Right forelimb (tissue), 1 donor: ENCODE data around the gene EEF1E1.

Experiments
- DNase-seq: peaks from one replicate; pipeline ENCODE4 v3.0.0-alpha.2; 2018

Gene EEF1E1

GRCh38 chr6:8087870-8088754, 14.2 kb downstream of the EEF1E1 start:
- DNase-seq = no peak

DNA sequence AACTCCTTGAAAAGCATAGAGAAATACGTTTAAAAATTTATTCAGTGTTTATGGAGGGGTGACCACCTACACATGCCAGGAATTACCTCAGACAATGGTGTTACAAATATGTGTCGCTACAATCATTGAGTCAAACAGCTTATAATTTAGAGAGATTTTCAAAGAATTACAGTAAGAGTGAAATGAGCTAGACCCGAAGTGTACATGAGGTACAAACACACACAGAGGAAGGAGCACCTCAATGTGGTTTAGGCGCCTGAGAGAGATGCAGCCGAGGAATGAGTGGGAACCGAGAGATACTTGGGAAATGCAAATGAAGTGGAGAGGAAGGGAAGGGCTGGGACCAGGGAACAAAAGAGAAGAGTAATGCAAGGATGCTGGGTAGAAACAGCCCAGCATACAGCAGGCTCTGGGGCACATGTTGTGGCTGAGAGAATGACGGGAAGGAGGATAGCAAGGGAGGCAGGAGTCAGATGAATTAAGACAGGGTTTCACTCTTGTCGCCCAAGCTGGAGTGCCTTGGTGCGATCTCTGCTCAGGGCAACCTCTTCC, 15.5 kb downstream of the EEF1E1 start:
- no peak for DNase-seq

DNA sequence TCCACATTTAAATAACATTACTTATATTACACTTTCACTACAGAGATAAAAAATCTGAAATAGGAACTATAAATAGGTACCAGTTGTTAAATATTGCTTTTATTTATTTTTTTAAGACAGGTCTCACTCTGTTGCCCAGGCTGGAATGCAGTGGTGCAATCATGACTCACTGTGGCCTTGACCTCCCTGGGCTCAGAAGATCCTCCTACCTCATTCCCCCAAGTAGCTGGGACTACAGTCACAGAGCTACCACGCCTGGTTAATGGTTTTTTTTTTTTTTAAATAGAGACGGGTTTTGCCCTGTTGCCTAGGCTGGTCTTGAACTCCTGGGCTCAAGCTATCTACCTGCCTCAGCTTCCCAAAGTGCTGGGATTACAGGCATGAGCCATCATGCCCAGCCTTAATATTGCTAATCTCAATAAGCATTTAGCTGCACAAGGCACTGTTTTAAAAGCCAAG, 17.3 kb downstream of the EEF1E1 start:
- DNase-seq = no peak

GRCh38 chr6:8084586-8084985, 17.8 kb downstream of the EEF1E1 start:
- DNase-seq = no peak

DNA sequence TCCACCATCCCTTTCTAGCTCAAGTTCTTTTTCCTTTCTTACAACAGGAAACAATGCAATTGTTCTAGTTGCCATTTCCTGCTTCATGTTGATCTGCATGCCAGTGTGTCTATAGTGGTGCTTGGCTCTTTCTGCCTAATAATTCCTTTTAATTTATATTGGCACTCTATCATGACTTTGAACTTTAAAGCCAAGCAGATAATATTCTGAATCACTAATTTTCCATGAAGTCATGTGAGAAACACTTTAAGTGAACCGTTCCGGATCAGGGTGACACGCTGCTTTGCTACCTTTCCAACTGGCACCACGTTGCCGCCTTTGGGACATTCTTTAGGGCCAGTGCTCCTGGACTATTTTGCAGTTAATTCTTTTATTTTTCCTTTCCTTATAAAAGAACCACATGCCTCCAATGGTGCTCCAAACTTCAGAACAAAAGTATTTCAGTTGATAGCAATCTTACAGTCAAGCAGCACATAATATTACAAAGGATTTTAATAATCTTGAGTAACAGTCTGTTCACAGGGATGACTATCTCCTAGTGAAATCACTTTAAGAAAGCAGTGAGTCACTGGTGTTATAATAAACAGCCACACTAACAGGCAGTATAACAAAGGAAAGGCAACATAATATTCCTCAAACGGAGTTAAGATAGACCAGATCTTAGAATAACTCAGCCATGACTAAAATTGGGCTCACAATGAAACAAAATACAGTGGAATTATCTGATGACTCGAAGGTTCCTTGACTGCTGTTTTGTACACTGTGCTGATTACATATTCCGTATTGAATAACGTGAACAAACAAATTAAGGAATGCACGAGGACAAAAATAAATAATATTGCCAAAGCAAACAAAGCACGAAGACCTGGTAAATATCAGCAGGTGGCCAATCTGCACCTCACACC, 19.1 kb downstream of the EEF1E1 start:
- no peak for DNase-seq

DNA sequence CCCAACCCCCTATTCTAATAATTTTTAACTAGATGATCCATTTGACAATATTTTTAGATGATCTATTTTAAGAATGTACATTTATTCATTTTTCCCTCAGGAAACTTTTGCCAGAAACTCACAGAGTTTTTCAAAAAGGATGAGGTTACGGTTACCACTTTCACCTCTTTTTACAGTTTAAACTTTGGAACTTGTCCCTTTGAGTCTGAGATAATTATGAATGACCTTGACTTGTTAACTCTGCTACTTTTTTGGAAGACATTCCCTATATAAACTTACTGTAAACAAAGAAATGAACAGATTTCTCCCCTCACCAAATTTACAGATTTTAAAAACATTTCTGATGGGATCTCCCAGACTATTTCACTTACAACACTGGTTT, 19.8 kb downstream of the EEF1E1 start:
- no peak for DNase-seq

GRCh38 chr6:8080362-8081151, 21.8 kb downstream of the EEF1E1 start:
- no peak for DNase-seq

- no peak for DNase-seq
Measured at GRCh38 chr6:8079126-8079525, 23.2 kb downstream of the EEF1E1 start.

GRCh38 chr6:8077991-8078390, 24.4 kb downstream of the EEF1E1 start:
- no peak for DNase-seq

- no peak for DNase-seq
Measured at GRCh38 chr6:8075704-8076103, 26.6 kb downstream of the EEF1E1 start.

GRCh38 chr6:8075185-8075584, 27.2 kb downstream of the EEF1E1 start:
- DNase-seq = no peak

DNA sequence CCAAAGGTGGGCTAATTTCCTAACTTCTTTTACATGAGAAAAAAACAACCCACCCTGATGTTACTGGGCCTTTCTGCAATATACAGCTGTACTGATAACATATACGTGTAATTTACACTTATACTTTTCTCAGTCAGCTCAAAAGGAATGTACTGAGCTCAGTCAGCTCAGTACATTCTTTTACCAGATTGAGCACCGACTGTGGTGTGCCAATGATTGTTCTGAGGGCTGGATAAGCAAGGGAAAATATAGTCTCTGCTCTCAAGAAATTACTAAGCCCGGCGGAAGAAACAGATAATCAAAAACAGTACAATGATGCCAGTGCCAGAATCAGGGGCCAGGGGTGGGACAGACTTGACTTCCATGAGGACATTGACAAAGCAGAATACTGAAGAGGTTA, 28.1 kb downstream of the EEF1E1 start:
- no peak for DNase-seq

GRCh38 chr6:8073758-8074157, 28.6 kb downstream of the EEF1E1 start:
- no peak for DNase-seq

- DNase-seq = no peak
Measured at GRCh38 chr6:8070718-8071117, 31.6 kb downstream of the EEF1E1 start.

DNA sequence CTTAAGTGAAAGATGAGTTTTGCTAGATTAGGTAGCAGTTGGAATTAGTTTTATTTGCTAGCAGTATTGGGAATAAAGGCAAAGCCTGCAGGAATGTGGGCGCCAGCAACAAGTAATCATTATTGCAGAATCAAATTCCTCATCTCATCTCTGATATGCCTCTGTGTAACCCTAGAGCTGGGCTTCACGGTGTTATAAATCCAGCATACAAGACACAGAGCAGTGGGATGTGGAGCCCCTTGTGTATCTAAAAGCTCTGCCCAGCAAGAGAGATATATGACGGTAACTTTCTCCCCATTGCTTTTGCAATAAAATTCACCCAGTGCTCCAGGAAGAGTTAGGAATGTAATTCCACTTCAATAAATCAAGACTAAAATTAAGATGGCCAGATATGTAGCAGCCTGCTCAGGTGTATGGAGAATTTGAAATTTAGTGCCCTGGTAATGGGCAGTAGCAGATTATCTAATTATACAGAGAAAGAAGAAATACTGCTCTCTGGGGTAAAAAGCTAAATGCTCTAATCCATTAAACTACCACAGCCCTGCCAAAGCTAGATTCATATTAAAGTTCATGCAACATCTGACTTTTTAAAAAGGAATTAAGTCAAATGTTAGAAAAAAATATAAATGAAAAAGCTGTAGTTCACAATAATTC, 32.6 kb downstream of the EEF1E1 start:
- DNase-seq = no peak

- DNase-seq = no peak
Measured at GRCh38 chr6:8069151-8069550, 33.2 kb downstream of the EEF1E1 start.

DNA sequence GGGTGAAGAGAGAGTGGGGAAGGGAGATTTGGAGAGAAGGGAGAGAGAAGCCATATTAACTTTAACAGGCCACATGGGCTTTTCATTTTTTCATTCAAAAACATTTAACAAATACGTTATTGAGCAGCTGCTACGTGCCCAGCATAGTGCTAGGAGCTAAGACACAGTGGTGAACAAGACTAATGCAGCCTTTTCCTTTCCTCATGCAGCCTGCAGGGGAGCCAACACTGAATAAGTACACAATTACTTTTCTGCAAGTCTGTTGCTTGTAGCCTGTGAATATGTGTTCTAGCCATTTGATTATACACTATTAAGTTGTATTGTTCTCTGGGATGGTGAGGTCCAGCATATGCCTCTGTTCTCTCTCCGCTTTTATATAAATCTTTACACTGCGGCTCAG, 36.2 kb downstream of the EEF1E1 start:
- no peak for DNase-seq

- no peak for DNase-seq
Measured at GRCh38 chr6:8065519-8065911, 36.8 kb downstream of the EEF1E1 start.

GRCh38 chr6:8064638-8065518, 37.5 kb downstream of the EEF1E1 start:
- no peak for DNase-seq

- peak; percentile 98 for DNase-seq
Measured at GRCh38 chr6:8063761-8064637, 38.3 kb downstream of the EEF1E1 start, which contains the start of gene BLOC1S5. Gene BLOC1S5, minus strand, starts transcription at chr6:8064389. Its CDS starts 13 bp downstream, at chr6:8064376.
